Activated T-cell treated with anti-CD3 and anti-CD28 coated beads, Interleukin-2, amount 50 U/mL, for 72 hours (primary cell): ENCODE data around the gene ABCB11. TPM values are rescaled to one million over a fixed set of nuclear protein-coding genes. Genes with fewer than 3 reads are reported as not detected.
A peak's percentile ranks its signal among the peaks of the same experiment; 100 is the strongest.

ENCODE experiments used
- ATAC-seq, 2 donors: fragments of 150-1000 bp; cut with Tn5 transposase; replicated peaks in 1 of 2; 2 replicates each; pipeline ENCODE4 v1.10.0; 2021; ENCODE audit warnings: moderate library complexity in 2 of 2, mild to moderate bottlenecking in 1 of 2
- DNase-seq, 2 donors: peaks; one replicate each; pipeline ENCODE4 v3.0.0; 2021 to 2022; ENCODE audit warnings: mixed read lengths in 1 of 2
- H3K27ac Mint-ChIP-seq: one replicate; pipeline ENCODE4 v1.8.0; 2022; ENCODE audit warnings: mild to moderate bottlenecking, moderate library complexity, mixed read lengths
- H3K27me3 Mint-ChIP-seq: one replicate; pipeline ENCODE4 v1.8.0; 2022; ENCODE audit warnings: low read depth, mixed read lengths
- H3K36me3 Mint-ChIP-seq, 2 donors: one replicate each; pipeline ENCODE4 v1.8.0; 2022; ENCODE audit warnings: mixed read lengths in 2 of 2, mild to moderate bottlenecking in 1 of 2; ENCODE audit not compliant: insufficient read depth in 2 of 2
- H3K4me1 Mint-ChIP-seq: one replicate; pipeline ENCODE4 v1.8.0; 2022; ENCODE audit warnings: low read depth, mixed read lengths
- H3K4me3 Mint-ChIP-seq, 2 donors: one replicate each; pipeline ENCODE4 v1.8.0; 2022; ENCODE audit warnings: mild to moderate bottlenecking in 2 of 2, mixed read lengths in 2 of 2, moderate library complexity in 2 of 2
- H3K9me3 Mint-ChIP-seq, 2 donors: one replicate each; pipeline ENCODE4 v1.8.0; 2022; ENCODE audit warnings: mixed read lengths in 2 of 2
- total RNA-seq, 2 donors: library from RNA; stranded (reverse); gene quantifications; one replicate each; pipeline ENCODE4 v1.2.3, GENCODE V29; 2022

Gene ABCB11
- total RNA-seq, 2 donors from 2014 or later = not detected

DNA sequence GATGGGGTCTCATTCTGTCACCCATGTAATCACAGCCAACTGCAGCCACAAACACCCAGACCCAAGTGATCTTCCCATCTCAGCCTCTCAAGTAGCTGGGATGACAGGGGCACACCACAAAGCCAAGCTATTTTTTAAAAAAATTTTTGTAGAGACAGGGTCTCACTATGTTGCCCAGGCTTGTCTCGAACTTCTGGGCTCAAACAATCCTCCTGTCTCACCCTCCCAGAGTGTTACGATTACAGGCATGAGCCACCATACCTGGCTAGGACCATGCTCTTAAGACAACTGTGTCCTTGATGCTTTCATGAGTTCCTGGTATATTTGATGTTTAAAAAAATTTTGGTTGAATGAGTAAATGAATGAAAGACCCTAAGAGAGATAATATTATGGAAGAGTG is 19.4 kb downstream of the ABCB11 start:
- H3K27ac Mint-ChIP-seq = peak overlapping the region; percentile 29
- ATAC-seq (no peak), DNase-seq (no peak)
- H3K4me3 Mint-ChIP-seq = peak overlapping the region in 1 of 2 donors; percentile 2
- peaks cover 24% of the 10 kb centered on the region for H3K4me1 Mint-ChIP-seq
- H3K27me3 Mint-ChIP-seq = peaks cover 27% of the 10 kb centered on the region
- H3K9me3 Mint-ChIP-seq = peaks cover 0 to 4% of the 10 kb centered on the region in 2 donors
- no peaks in the 10 kb centered on the region for H3K36me3 Mint-ChIP-seq

DNA sequence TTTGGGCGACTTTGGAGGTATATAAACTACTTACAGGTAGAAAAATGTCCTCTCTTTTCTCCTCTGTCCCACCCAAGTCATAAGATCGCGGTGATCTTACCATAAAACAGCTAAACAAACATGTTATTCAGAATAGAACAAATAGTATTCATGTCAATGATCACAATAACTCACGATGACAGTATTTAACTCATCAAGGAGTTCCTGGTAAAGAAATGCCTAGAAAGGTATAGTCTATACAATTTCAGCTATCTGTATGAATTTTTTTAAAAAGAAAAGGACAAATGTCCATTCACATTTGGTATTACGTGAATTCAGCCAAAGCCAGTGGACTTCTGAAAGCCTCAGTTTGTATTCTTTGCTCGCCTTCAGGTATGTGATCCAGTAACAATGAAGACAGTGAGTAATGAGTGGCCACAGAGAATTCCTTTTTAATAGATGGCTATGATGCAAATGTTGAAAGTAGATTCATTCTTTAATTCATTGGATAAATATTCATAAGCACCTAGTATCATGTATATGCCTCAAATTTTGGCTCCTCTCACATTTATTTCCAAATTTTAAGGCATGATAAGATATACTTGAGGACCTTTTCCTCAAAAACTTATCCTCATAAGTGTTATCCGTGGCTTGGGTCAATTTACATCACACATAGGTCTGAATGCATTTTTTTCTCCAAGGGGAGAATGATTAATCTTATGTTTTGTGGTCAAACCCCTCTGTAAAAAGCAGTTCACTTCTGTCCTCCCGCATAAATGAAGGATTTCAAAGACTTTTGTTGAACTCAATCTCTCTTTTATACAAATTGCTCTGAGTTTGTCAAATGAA is 20.3 kb downstream of the ABCB11 start:
- peaks cover 0 to 3% of the 10 kb centered on the region in 2 donors for H3K9me3 Mint-ChIP-seq
- DNase-seq (no peak), ATAC-seq (no peak)
- H3K27me3 Mint-ChIP-seq = peaks cover 22% of the 10 kb centered on the region
- no peaks in the 10 kb centered on the region for H3K36me3 Mint-ChIP-seq
- H3K4me1 Mint-ChIP-seq = peaks cover 24% of the 10 kb centered on the region
- no peak overlapping the region for H3K27ac Mint-ChIP-seq
- no peak overlapping the region for H3K4me3 Mint-ChIP-seq

DNA sequence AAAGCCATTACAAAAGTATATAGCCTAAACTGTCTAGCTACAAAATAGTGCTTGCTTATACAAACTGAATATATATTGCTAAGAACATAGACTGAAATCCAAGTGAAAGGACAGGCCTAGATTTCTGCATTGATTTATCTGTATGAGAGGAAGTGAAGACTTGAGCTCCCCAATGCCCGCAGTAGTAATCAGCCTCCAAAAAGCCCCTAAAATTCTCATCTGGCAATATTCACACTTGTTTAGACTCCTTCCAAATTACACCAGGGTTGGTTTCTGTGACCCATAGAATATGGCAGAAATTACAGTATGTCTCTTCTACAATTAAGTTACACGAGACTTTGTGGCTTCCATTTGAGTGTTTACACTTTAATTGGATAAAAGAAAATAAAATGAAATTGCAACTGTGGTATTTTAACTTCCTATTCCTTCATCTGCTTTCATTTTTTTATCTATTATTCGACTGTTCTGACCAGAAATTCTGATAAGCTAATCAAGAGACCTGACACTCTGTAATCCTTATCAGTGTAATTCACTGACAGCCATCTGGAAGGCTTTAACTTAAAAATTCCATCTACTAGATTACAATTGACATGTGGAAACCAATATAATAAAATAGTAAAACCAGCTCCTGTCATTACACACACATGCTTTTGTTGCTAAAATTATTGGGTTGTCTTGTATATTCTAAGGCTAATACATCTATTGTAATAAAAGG is 21.1 kb downstream of the ABCB11 start:
- ATAC-seq = no peak
- no peaks in the 10 kb centered on the region for H3K9me3 Mint-ChIP-seq
- no peak overlapping the region for H3K27ac Mint-ChIP-seq
- H3K4me1 Mint-ChIP-seq = peaks cover 24% of the 10 kb centered on the region
- DNase-seq = no peak
- H3K4me3 Mint-ChIP-seq = no peak overlapping the region
- H3K36me3 Mint-ChIP-seq = no peaks in the 10 kb centered on the region
- peaks cover 14% of the 10 kb centered on the region for H3K27me3 Mint-ChIP-seq

DNA sequence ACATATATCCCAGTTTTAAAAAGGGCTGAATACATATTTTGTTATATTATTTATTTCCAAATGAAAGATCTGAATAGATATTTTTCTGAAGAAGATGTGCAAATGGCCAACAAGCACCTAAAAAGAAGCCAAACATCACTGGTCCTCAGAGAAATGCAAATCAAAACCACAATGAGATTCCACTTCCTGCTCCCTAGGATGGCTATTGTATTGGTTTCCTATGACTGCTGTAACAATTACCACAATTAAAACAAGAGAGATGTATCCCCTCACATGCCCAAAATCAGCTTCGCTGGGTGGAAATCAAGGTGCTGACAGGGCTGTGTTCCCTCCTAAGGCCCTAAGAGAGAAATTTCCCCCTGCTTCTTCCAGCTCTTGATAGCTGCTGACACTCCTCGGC is 23.2 kb downstream of the ABCB11 start:
- Mint-ChIP-seq H3K4me3 (no peak overlapping the region), H3K27ac (no peak overlapping the region), H3K9me3 (no peaks in the 10 kb centered on the region), H3K4me1 (peaks cover 19% of the 10 kb centered on the region), H3K27me3 (peaks cover 9% of the 10 kb centered on the region), H3K36me3 (no peaks in the 10 kb centered on the region)
- no peak for ATAC-seq
- DNase-seq = no peak

DNA sequence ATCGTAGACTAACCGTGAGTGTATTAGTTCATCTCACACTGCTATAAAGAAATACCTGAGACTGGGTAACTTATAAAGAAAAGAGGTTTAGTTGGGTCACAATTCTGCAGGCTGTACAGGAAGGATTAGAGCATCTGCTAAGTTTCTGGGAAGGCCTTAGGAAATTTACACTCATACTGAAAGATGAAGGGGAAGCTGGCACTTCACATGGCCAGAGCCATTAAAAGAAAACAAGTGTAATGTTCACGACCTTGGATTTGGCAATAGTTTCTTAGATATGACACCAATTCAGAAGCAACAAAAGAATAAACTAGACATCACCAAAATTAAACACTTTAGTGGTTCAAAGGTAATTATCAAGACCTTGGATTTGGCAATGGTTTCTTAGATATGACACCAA is 23.8 kb downstream of the ABCB11 start:
- Mint-ChIP-seq H3K27ac (no peak overlapping the region), H3K4me3 (no peak overlapping the region), H3K27me3 (peaks cover 9% of the 10 kb centered on the region), H3K36me3 (no peaks in the 10 kb centered on the region), H3K9me3 (no peaks in the 10 kb centered on the region), H3K4me1 (peaks cover 13% of the 10 kb centered on the region)
- no peak for ATAC-seq
- no peak for DNase-seq

DNA sequence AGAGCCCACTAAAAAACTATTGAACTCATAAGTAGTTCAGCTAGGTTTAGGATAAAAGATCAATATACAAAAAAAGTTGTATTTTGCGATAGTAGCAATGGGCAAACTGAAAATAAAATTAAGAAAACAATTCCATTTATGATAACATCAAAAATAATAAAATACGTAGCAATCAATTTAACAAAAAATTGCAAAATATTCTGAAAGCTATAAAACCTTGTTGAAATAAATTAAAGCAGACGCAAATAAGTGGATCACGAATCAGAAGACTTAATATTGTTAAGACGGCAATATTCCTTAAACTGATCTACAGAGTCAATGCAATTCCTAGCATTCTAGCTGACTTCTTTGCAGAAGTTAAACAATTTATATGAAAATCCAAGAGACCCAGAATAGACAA is 24.5 kb downstream of the ABCB11 start:
- H3K4me1 Mint-ChIP-seq = peaks cover 12% of the 10 kb centered on the region
- no peak overlapping the region for H3K4me3 Mint-ChIP-seq
- H3K27ac Mint-ChIP-seq = no peak overlapping the region
- DNase-seq = no peak
- no peak for ATAC-seq
- no peaks in the 10 kb centered on the region for H3K36me3 Mint-ChIP-seq
- no peaks in the 10 kb centered on the region for H3K9me3 Mint-ChIP-seq
- H3K27me3 Mint-ChIP-seq = peaks cover 8% of the 10 kb centered on the region

DNA sequence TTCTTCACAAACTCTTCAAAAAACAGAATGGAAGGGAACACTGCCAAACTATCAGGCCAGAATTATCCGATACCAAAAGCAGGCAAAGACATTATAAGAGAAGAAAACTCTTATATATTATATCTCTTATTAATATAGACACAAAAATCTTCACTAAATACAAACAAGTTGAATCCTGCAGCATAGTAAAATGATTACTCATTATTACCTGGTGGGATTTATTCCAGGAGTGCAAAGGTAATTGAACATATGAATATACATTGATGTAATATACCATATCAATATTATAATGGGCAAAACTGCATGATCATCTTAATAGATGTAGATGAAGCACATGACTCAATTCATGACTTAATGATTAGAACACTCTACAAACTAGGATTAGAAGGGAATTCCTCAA is 25.1 kb downstream of the ABCB11 start:
- H3K36me3 Mint-ChIP-seq = no peaks in the 10 kb centered on the region
- peaks cover 19% of the 10 kb centered on the region for H3K4me1 Mint-ChIP-seq
- H3K4me3 Mint-ChIP-seq = no peak overlapping the region
- DNase-seq (no peak), ATAC-seq (no peak)
- H3K27me3 Mint-ChIP-seq = peaks cover under 1% of the 10 kb centered on the region
- H3K9me3 Mint-ChIP-seq = no peaks in the 10 kb centered on the region
- H3K27ac Mint-ChIP-seq = no peak overlapping the region

DNA sequence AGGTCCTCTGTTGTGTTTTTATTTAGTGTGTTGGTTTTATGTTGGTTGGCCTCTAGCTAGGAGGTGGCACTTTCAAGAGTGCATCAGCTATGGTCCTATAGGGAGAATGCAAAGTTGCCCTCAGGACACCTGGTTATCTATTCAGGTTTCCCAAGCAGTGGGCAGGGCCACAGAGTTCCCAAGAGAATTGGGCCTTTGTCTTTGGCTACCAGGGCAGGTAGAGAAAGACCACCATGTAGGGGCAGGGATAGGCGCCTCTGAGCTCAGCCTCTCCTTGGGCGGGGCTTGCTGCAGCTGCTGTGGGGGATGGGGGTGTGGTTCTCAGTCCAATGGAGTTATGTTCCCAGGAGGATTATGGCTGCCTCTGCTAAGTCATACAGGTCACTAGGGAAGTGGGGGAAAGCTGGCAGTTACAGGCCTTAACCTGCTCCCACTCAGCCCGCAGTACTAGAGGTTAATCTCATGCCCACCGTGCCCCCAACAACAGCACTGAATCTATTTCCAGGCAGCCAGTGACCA is 26.0 kb downstream of the ABCB11 start:
- no peak overlapping the region for H3K4me3 Mint-ChIP-seq
- DNase-seq = no peak
- ATAC-seq = no peak
- H3K27me3 Mint-ChIP-seq = no peaks in the 10 kb centered on the region
- no peaks in the 10 kb centered on the region for H3K36me3 Mint-ChIP-seq
- peaks cover 24% of the 10 kb centered on the region for H3K4me1 Mint-ChIP-seq
- H3K9me3 Mint-ChIP-seq = no peaks in the 10 kb centered on the region
- H3K27ac Mint-ChIP-seq = no peak overlapping the region

DNA sequence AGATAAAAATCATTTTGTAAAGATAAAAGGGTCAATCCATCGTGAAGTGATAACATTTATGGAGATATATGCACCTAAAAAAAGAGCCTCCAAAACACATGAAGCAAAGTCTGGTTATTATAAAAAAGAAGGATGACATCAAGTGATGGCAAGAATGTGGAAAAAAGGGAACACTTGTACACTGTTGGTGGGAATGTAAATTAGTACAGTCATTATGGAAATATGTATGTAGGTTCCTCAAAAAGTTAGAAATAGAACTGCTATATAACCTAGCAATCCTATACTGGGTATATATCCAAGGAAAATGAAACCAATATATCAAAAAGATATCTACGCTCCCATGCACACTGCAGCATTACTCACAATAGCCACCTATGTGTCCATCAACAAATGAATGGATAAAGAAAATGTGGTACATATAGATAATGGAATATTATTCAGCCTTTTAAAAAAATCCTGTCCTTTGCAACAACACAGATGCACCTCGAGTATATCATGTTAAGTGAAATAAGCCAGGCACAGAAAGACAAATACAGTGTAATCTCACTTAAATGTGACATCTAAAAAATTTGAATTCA is 28.9 kb downstream of the ABCB11 start:
- peaks cover 14% of the 10 kb centered on the region for H3K4me1 Mint-ChIP-seq
- ATAC-seq (no peak), DNase-seq (no peak)
- no peaks in the 10 kb centered on the region for H3K36me3 Mint-ChIP-seq
- no peak overlapping the region for H3K27ac Mint-ChIP-seq
- no peak overlapping the region for H3K4me3 Mint-ChIP-seq
- H3K9me3 Mint-ChIP-seq = no peaks in the 10 kb centered on the region
- H3K27me3 Mint-ChIP-seq = no peaks in the 10 kb centered on the region

DNA sequence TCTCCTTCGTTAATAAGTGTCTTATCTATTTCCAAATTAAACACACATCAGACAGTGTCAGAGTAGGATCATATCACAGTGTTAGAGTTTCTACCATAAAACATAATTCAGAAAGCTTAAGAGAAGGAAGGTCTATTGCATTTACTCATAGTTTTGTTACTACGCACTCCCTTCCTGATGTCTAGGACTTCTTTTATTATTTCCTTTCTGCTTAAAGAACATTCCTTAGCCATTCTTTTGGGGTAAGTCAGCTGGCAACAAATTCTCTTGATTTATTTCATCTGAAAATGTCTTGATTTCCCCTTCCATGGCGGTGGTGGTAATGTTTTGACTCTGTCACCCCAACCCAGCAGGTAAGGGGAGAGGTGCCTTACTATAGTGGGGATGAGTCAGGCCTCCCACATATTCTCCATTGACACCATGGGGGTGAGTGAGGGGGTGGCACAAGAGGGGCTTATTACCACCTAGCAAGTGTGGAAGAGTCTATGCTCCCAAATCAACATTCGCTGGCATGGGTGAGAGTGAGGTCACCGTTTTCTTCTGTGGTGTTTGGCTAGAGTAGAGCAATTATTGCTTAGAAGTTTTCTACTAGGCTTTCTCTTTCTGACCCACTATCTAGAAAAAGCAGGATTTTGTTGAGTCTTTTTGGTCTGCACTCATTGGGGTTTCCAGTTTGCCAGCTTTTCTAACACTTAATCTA is 29.9 kb downstream of the ABCB11 start:
- no peaks in the 10 kb centered on the region for H3K27me3 Mint-ChIP-seq
- peak overlapping the region; percentile 44 for H3K27ac Mint-ChIP-seq
- DNase-seq (peak; percentile 3 to 25), ATAC-seq (peak; percentile 58 to 73)
- no peak overlapping the region for H3K4me3 Mint-ChIP-seq
- peaks cover 14% of the 10 kb centered on the region for H3K4me1 Mint-ChIP-seq
- H3K36me3 Mint-ChIP-seq = no peaks in the 10 kb centered on the region
- no peaks in the 10 kb centered on the region for H3K9me3 Mint-ChIP-seq

DNA sequence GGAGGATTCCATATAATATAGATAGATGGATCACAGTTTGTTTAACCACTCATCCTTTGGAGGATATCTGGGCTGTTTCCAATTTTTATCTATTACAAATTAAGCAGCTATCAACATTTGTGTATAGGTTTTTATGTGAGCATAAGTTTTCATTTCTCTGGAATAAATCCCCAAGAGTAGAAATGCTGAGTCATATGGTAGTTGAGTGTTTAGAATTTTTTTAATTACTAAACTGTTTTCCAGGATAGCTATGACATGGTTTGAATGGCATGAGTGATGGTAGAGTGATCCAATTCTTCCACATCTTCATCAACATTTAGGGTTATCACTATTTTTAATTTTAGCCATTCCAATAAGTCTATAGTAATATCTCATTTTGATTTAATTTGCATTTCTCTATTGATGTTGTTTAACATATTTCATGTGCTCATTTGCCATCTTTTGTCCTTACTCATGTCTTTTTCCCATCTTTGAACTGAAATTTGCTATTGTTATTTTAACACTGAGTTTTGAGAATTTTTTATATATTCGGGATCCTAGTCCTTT is 31.4 kb downstream of the ABCB11 start:
- ATAC-seq (no peak), DNase-seq (no peak)
- Mint-ChIP-seq H3K4me1 (peaks cover 14% of the 10 kb centered on the region), H3K27me3 (no peaks in the 10 kb centered on the region), H3K27ac (no peak overlapping the region), H3K9me3 (no peaks in the 10 kb centered on the region), H3K36me3 (no peaks in the 10 kb centered on the region), H3K4me3 (no peak overlapping the region)

DNA sequence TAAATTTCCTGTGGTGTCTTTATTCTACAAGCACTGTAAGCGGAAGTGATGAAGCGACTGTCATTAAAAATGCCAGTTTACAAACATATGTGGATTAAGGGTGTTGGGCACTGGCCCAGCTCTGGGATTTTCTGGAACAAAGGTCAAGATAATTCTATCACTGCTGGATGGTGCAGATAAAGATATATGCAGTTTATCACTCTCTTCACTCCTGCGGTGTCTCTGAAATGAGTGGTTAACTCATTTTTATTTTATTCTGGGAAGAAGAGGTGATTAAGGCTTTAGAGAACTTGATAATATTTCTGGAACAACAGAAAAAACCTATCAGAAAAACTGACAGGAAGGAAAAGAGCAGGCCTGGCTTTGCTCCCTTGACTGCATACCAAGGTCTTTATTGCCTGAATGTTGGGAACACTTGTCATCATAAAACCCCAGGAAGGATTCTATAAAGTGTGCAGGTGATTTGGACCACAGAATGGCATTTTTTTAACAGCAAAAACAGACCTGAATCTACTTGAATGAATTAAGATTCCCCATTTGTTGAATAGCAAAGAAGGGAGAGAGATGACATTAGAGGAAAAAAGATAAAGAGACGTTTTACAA is 32.4 kb downstream of the ABCB11 start:
- H3K27me3 Mint-ChIP-seq = no peaks in the 10 kb centered on the region
- H3K4me3 Mint-ChIP-seq = no peak overlapping the region
- H3K27ac Mint-ChIP-seq = no peak overlapping the region
- ATAC-seq (no peak), DNase-seq (no peak)
- H3K9me3 Mint-ChIP-seq = no peaks in the 10 kb centered on the region
- H3K36me3 Mint-ChIP-seq = no peaks in the 10 kb centered on the region
- H3K4me1 Mint-ChIP-seq = peaks cover 14% of the 10 kb centered on the region
